DMS114 treated with DMSO at 0.1 percent for 48 hours (cell line): ENCODE measurements around the gene POLG.

Experiments used
- DNase-seq: peaks from one replicate; lab custom pipeline; 2025; ENCODE audit not compliant: unreplicated experiment; lab: John Stamatoyannopoulos, UW

Gene POLG

DNA sequence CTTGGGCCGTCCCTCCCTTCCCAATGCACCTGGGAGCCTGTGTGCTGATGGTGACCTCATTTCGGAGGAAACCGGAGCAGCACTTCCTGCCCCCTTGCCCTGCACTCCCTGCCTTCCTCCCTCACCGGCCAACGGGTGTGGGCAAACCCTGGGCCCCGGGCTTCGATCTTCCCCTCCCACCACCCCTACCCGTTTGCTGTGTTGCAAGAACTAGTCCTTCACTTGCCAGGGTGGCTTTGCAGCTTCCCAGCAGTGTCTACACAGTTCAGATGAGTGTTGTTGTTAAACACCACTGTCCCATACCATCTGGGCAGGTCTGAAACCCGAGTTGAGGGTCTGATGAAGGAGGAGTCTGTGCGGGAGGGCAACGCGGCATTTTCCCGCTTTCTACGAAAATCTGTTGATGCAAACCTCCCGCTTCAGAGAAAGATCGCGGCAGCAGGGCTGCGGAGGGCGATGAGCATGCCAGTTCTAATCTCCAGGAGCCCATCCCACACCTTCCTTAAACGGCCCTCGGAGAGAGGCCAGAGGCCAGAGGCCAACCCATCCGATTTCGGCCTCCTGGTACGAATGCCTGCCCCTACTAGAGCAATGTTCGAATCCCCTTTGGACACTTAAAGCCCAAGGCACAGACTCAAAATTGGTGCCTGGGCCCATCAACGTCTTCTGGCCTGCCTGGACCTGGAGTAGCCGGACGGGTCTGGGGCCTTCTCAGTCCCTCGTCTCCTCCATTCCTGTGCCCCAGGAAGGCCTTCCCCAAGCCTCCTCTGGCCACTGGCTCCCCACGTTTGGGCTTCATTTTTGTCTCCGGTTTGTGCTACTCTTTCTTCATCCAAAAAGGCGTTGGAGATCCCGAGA is 35.7 kb upstream of the POLG start:
- DNase-seq: no peak

DNA sequence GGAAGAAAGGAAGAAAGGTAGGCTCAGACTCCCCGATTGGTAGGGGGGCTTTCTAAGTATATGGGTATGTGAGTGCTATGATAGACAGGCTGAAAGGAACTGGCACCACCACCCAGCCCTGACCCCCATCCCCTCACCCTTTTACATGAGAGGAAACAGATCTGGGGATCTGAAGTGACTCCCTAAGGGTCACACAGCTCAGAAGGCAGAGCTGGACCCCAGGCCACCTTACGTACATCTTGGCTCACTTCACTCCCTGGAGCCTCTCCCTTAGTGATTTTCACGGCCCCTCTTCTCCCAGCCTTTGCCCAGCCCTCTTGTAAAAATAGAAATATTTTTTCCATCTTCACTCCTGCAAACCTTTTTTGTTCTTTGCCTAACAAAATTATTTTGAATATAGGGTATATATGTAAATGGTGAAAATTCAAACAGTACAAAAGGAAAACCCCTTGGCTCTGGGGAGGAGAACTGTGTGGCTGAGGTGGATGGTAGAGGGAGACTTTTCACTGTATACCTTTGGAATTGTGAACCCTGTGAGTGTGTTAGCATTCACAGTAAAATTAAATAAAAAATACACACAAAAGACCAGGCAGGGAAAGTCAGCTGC is 34.8 kb upstream of the POLG start:
- DNase-seq: no peak

DNA sequence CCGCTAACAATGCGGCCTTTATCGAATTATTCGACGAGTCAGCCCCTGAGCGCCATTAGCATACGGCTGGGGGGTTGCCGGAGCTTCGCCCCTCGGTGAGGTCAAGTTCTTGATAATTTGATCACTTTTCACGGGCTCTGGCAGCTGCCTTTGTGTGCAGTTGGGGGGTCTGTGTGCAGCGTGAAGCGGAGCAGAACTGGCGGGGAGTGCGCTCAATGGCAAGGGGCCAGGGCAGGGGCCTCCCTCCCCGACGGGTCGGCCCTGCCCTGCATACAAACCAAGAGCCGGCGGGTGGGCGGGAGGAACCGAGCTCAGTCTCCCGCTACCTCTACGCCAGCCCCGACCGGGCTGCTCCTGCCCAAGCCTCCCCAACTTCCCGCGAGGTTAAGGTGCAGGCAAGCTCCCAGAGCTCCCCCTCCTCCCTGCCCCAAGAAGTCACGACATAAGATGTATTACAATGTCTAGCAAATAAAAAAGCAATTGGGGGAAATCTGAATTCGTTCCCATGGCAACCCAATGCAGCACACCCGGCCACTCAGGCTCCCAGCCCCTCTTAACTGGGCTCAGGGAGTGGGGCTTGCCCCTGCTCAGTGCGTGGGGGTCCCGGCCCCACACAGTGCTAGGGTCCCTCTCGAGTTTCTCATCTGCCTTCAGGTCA is 34.1 kb upstream of the POLG start:
- no peak for DNase-seq

DNA sequence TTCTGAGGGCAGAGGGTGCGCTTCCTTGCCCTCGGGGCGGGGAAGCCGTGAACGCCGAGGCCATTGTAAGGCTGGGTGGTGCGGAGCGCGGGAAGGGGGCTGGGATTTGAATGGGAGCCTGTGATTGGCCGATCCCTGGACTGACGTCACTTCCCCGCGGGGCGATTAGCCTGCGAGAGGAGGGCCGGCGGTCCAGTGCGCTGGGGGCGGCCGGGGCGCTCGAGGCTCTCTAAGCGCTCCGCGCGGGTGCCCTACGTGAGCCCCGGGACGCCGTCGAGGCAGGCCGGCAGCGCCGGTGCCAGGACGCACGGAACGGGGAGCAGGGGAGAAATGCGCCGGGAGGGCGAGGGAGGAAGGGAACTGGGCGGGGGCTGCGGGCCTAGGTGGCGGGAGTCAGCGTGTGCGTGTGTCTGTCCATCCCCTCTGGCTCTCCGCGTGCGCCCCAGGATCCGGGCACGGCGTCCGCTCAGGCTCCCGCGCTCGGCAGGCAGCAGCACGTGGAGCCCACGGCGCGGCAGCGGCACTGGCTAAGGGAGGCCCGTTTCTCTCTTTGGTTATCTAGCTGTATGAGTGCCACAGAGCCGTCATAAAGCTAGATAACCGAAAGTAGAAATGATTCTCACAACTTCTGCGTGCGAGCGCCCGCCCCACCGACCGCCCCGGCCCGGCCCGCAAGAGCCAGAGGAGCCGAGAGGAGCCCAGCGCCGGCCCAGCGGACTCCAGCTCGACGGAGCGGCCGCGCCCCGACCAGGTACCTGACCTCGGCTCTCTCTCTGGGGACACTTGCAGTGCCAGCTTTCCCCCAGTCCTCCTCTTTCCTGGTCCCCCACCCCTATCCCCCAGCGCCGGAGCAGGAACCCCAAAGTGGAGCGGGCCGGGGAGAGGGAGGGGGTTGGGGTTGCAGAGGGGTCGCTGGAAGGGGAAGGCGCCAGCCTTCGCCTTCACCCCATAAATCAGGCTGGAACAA is 33.1 kb upstream of the POLG start:
- DNase-seq: peak; percentile 81

DNA sequence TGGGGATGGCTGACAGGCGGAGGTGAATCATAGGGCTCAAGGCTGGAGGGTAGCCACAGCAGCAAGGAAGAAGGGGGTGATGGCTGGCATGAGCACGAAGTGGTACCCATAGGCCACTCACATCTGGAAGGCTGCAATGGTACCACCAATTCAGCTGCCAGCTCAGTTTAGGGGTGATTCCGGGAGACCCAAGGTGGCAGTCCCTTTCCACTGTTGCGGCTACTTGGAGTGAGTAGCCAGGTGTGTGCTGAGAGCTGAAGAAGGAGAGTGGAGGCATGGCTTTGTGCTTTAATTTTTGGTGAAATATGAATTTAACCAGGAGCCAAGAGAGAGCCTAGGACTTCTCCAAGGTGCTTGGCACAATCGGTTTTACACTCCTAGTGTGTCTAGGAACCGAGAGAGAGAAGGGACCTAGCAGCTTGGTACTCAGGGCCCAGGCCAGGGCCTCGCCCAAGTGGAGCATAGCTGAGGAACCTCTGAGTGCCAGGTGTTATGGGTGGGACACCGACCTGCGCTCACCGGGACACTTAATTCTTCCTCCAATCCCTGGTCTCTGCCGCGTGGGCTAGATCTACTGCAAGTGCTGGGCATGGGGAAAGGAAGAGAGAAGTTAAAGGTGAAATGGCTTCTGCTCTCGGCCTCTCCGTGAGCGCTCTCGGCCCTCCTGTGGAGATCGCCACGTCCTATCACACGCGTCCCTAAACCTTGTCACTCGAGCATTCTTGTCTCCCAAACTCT is 32.2 kb upstream of the POLG start:
- no peak for DNase-seq

DNA sequence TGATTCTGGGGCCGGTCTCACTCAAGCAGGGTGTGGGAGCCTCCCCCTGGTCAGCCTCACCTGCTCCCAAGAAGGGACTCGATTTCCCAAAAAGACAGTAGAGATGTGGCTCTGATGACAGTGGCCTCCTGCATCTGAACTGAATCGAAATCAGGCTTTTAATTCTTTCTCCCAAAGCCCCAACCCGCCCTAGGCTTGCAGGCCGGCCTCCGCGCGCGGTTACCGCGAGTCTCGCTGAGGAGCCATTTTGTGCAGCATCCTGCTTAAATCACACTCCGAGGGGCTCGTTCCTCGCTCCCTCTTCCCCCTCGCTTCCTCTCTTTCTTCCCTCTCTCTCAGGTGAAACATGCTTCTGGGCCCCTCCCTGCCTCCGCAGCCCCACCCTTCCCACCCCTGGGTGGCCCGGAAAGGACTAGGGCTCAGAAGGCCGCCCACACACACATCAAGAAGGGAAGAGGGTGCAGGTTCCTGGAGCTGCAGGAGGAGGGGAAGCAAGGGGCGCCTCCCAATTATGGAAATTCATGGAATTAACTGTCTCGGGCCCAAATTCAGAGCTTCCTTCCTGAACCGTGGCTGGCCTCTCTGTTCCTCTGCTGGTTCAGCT is 30.9 kb upstream of the POLG start:
- DNase-seq: no peak

DNA sequence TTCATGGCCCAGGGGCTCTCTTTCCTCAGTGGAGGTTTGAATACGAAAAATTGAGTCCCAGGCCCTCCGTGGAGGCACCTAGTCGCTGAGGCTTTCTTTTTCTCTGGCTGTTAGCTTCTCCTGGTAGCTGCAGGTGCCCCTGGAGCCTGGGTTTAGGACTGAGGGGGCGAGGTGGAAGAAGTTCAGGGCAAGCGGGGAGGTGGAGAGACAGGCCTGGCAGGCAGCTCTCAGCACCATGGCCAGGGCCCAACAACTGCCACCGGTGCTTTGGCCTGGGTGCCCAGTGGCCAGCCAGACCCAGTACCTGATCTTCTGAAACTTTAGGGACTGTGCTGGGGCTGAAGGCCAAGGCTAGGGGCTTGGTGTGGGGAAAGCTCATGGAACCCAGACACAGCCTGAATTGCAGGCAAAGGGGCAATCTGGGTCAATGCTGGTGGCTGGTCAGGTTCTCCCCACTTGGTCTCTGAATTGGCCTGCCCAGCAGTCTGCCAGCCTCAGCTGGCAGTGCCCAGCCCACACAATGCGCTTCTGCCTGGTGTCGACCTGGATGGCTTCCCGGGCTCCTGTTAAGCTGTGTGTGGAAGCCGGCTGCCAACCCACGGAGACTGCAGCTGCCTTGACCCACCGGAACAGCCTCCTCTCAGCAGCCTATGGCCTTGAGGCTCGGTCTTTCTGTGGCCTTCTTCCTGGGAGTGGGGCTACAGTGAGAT is 30.3 kb upstream of the POLG start:
- no peak for DNase-seq

DNA sequence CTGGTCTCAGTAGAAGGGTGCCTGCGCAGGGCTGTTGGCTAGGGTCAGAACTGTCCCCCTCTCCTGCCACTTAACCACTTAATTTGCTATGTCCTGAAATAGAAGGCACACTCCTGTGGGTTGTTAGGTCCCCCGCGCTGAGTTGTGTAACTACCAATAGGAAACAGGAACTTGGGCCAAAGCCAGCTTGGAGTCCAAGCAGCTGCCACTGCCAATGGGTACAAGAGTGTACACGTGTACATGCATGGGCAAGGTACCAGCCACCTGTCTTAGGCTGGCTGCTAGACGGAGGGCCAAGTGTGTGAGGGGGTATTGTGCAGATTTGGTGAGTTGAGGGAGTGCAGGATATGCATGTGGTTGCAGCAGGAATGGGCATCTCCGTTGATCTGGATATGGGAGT is 29.7 kb upstream of the POLG start:
- DNase-seq: no peak

DNA sequence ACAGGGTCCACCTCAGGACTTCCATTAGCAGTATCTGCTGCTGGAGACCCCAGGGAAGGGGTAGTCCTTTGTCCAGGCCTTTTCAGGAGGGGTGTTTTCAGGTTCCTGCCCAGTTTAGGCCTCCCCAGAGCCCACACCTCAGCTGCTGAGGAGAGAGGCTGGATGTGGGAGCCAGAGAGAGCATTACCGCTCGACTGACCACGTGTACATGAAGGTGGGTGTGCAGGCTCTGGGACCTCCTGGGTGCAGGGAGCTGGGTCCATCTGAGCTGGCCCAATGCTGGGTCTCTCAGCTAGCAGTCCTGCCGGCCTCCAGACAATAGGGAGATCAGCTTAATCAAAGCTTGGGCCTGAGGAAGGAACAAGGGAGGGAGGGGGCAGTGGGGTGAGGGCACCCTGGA is 29.1 kb upstream of the POLG start:
- no peak for DNase-seq

DNA sequence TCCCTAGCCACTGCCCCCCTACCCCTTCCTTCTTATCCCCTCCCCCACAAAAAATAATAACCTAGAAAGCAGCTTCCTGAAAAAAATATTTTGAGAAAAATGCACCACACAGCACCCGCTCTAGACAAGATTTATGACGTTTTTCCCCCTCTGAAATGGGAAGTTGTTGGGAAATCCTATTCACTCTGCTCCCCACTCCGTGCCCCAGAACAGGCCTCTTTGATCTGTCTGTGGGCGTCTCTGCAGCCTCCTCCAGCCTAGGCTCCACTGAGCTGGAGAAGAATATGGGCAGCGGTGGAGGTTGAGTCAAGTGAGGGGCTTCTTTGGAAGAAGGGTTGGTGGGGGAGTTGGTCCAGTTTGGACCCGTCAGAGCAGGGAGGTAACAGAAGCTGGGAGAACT is 28.5 kb upstream of the POLG start:
- DNase-seq: no peak

DNA sequence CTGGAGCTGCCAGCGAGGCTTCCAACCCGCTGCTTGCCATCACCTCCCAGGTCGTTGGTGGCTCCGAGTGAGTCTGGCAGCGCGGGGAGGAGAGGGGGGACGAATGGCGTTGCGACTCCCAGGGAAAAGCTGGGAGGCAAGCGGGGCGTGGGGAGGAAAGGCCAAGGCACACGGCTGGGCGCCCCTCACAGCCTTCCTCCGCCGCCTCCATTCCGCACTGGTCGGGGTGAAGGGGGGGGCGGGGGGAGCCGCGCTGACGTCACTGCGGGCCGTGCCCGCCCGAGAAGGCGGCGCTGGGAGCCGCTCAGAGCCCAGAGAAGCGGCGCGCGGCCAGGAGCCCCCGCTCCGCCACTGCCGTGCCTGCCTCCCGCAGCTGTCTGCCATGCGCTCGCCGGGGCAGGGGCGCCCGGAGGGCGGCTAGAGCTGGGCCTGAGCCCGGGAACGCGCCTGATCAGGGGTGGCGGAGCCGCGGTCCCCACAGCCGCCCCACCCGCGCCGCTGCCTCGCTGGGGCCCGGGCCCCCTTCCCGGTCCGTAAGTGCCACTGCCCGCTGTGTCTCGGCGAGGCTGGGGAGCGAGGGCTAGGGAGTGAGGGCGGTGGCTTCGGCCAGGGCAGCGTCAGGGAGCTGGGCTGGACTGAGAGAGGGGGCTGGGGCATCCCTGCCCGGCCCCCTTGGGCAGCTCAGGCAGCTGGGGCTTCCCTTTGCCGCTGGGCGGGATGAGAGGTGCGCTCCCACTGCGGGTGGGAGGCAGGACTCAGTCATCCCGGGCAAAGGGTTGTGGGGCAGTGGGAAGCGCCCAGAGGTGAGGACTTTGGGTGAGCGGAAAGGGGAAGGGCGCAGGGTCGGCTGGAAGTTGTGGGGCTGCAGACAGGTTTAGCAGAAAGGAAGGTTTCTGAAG is 27.8 kb upstream of the POLG start:
- DNase-seq: peak; percentile 27

DNA sequence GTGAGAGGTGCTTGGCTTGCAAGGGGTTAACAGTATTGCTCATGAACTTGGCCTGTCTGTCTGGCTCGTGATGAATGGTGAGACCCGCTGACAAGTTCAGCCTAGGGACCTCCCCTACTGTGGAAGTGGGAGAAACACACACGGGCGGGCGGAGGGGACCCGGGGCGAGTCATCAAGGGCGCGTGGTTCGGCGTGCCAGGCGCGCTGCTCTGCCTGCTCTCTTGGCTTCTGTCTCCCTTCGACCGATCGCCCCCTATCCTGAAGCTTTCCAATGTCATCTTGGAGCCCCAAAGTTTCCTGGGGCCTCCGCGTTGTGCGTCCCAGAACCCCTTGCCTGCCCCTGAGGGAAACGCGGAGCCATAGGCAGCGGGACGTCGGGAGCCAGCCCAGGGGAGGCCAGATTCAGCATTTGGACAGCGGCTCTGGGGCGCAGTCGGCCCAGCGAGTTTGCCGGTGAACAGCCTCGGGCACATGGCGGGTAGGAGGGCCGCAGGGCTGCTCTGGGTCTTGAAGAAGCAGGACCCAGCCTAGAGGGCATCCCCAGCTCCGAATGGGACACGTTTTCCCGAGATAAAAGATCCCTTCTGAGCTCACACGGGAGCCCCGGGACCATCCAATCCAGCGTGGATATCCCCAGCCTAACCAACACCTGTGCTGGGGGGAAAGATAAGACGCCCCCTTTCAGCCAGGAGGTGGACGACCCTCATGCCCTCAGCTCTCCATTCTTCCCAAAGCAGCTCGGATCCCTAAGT is 27.0 kb upstream of the POLG start:
- peak; percentile 42 for DNase-seq

DNA sequence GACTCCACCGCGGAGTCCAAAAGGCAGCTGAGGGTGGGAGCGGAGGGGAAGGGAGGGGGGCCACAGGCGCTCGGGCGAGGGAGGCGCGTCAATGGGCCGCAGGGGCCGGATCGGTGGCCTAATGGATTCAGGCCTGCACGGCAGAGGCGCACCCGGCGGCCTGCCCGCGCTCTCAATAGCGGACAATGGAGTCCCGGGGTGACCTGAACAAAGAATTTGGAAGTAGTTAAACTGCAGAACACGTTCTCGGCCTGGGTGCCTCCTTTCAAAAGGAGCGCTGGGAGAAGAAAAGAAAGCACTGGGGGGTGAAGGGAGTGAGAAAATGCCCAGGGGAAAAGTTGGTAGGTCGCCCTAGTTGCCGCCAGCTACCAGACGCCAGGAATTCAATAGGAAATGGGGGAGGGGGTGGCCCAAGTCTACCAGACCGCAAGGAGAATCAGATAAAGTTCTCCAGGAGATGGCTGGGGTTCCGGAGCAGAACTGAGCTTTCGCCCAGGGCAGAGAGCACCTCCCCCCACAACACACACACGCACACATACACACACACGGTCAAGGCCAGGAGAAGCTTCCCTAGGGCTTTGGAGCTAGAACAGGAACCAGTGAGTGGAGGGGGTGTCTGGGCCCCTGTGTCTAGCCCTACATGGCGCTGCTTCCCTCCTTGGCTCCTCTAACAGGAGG is 25.8 kb upstream of the POLG start:
- DNase-seq: no peak

DNA sequence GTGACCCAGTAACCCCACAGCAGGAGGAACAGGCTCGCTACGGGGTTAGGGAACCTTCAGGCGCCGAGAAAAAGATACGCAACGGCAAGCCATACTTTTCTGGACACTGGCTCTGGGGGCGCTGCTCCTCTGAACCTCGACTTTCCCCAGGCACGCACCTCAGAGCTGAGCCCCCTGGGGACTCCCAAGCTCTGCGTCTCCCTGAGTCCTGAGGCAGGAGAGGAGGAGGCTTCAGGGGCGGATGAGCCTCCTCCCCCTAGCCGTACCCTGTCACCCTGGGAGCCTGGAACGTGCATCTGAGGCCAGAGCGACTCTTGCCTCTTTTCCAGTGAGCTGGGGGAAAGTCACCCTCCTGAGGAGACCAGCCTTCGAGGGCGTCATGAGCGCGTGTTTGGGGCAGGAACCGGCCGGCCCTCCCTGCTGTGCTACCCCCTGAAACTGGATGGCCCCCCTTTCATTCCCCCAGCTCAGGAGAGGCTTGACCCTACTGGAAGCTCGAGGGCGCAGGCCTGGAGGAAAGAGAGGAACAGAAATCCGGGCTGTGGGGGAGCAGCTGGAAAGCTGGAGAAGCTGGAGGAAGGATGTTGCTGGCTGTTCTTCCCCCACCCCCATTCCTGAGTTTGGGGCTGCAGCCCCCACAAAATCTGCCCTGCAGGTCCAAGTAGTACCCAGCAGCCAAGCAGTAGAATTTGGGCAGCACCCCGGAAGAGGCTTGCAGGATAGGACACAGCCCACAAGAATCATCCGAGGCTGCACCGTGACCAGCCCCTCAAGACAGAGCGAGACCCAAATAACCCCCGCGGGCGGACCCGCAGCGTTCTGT is 25.1 kb upstream of the POLG start:
- no peak for DNase-seq

DNA sequence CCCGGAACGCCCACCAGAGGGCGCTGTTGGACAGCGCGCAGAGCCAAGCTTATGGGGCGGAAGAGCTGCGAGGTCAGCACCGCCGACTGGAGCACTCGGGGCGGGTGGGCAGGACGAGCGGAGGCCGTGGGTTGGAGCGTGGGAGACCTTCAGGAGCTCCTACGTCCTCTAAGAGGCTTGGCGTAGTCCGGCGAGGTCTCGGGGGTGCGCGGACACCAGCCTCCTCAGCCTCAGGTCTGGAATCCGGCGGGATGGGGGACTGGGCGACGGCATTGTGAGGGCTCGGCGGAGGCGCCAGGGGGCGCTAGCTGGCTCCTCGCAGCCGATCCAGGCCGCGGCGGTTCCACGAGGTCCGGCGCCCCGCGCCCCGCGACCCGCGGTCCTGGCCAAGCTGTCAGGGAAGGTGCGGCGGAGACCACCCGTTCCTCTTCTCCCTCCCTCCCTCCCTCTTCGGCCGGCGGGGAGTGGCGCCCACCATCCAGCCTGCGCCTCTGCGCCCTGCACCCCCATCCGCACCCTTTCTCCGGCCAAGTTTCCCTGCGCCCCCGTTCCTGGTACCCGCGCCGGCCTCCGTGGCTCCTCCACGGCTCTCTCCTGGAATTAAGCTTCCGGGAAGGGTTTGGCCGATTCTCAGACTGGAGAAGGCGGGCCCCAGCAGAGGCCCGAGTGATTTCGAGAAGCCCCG is 24.3 kb upstream of the POLG start:
- DNase-seq: peak; percentile 88

DNA sequence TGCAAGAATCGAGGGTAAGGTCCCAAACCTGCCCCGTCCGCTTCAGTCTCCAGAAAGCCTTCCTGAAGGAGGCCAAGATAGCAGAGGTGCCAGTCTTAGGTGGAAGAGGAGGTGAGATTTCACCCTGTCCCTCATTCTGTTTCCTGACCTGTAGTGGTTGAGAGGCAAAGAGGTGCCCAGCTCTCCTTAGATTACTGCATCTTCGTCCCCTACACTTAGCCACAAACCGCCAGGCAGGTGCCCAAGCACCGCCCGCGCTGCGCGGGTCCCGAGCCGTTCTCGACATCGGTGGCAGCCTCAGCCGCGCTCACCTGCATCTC is 23.8 kb upstream of the POLG start:
- no peak for DNase-seq
